Tibial artery (tissue), 4 donors: ENCODE results near the gene RALY.

Experiments
- DNase-seq, 2 donors: peaks; one replicate each; pipeline ENCODE4 v3.0.0-alpha.2; 2019
- H3K27ac ChIP-seq, 2 donors: fragments of 200-600 bp; sonication (generic) in 1 of 2; 1 replicate in 1 of 2; 2 replicates in 1 of 2; pipeline ENCODE4 v1.5.1; 2018 to 2019; ENCODE audit warnings: mild to moderate bottlenecking in 1 of 2
- H3K27me3 ChIP-seq, 2 donors: fragments of 200-600 bp; sonication (generic) in 1 of 2; one replicate each; pipeline versions ENCODE4 v1.5.1 to v1.6.0; 2016 to 2019
- H3K36me3 ChIP-seq, 3 donors: fragments of 200-600 bp; sonication (generic) in 2 of 3; one replicate each; pipeline ENCODE4 v1.5.1; 2016 to 2019; ENCODE audit warnings: mild to moderate bottlenecking in 2 of 3
- H3K4me1 ChIP-seq, 4 donors: fragments of 200-600 bp; sonication (generic) in 2 of 4; 1 replicate in 3 of 4; 2 replicates in 1 of 4; pipeline ENCODE4 v1.5.1; 2016 to 2019
- H3K4me3 ChIP-seq, 2 donors: fragments of 200-600 bp; sonication (generic) in 1 of 2; 1 replicate in 1 of 2; 2 replicates in 1 of 2; pipeline ENCODE4 v1.5.1; 2018 to 2019; ENCODE audit warnings: mild to moderate bottlenecking in 2 of 2
- H3K9me3 ChIP-seq, 3 donors: fragments of 200-600 bp; sonication (generic) in 1 of 3; one replicate each; pipeline ENCODE4 v1.5.1; 2016 to 2019
- intact Hi-C: fragments of 100-400 bp; cut with DNase I; formaldehyde crosslinking; loops from one replicate; pipeline ENCODE4 v1.15.0; 2023; ENCODE audit warnings: low total_unique reads
- TF ChIP-seq, protein P1 (sequence below), 2 experiments: fragments of 200-600 bp in 1 of 2; fragments of 450-650 bp in 1 of 2; IDR thresholded peaks; one replicate each; pipeline ENCODE4 v1.5.1; 2017 to 2019; ENCODE audit warnings: antibody characterized with exemption in 2 of 2, mild to moderate bottlenecking in 1 of 2, moderate library complexity in 1 of 2

Gene RALY

GRCh38 chr20:34120213-34120612, 126.5 kb downstream of the RALY start:
- Histone ChIP-seq H3K27me3 (no peaks in the 10 kb centered on the region), H3K4me1 (no peaks in the 10 kb centered on the region), H3K27ac (no peak overlapping the region), H3K36me3 (no peaks in the 10 kb centered on the region), H3K4me3 (no peak overlapping the region), H3K9me3 (no peaks in the 10 kb centered on the region)
- intact Hi-C loops, result no loop called here
- TF ChIP-seq, protein P1, sequence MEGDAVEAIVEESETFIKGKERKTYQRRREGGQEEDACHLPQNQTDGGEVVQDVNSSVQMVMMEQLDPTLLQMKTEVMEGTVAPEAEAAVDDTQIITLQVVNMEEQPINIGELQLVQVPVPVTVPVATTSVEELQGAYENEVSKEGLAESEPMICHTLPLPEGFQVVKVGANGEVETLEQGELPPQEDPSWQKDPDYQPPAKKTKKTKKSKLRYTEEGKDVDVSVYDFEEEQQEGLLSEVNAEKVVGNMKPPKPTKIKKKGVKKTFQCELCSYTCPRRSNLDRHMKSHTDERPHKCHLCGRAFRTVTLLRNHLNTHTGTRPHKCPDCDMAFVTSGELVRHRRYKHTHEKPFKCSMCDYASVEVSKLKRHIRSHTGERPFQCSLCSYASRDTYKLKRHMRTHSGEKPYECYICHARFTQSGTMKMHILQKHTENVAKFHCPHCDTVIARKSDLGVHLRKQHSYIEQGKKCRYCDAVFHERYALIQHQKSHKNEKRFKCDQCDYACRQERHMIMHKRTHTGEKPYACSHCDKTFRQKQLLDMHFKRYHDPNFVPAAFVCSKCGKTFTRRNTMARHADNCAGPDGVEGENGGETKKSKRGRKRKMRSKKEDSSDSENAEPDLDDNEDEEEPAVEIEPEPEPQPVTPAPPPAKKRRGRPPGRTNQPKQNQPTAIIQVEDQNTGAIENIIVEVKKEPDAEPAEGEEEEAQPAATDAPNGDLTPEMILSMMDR (IDR thresholded peaks at IDR 0.05), result no peak
- DNase-seq, result no peak

GRCh38 chr20:34122274-34122980, 128.7 kb downstream of the RALY start:
- no peak for DNase-seq
- intact Hi-C loops, result no loop called here

GRCh38 chr20:34123309-34123708, 129.6 kb downstream of the RALY start:
- Histone ChIP-seq H3K9me3 (no peaks in the 10 kb centered on the region), H3K27ac (no peak overlapping the region), H3K27me3 (no peaks in the 10 kb centered on the region), H3K4me1 (no peaks in the 10 kb centered on the region), H3K4me3 (no peak overlapping the region), H3K36me3 (no peaks in the 10 kb centered on the region)
- TF ChIP-seq, protein P1 (IDR thresholded peaks at IDR 0.05), result no peak
- intact Hi-C loops, result no loop called here
- no peak for DNase-seq

More at GRCh38 chr20:34122274-34122980, 128.7 kb downstream of the RALY start:
- Histone ChIP-seq H3K9me3 (no peaks in the 10 kb centered on the region), H3K36me3 (no peaks in the 10 kb centered on the region), H3K4me1 (no peaks in the 10 kb centered on the region), H3K27ac (no peak overlapping the region), H3K27me3 (no peaks in the 10 kb centered on the region), H3K4me3 (no peak overlapping the region)
- TF ChIP-seq, protein P1 (IDR thresholded peaks at IDR 0.05), result no peak

- Histone ChIP-seq H3K4me1 (peaks cover 0 to 3% (median 0%) of the 10 kb centered on the region in 4 donors), H3K36me3 (no peaks in the 10 kb centered on the region), H3K27ac (no peak overlapping the region), H3K27me3 (no peaks in the 10 kb centered on the region), H3K9me3 (no peaks in the 10 kb centered on the region), H3K4me3 (no peak overlapping the region)
- no peak for DNase-seq
- TF ChIP-seq, protein P1 (IDR thresholded peaks at IDR 0.05), result no peak
- intact Hi-C loops, result loop anchor here (5.0 kb wide), 1 partner anchor 57 kb away; no protein-coding TSS in a partner anchor
Observed at GRCh38 chr20:34124469-34125249, 130.9 kb downstream of the RALY start.

DNA sequence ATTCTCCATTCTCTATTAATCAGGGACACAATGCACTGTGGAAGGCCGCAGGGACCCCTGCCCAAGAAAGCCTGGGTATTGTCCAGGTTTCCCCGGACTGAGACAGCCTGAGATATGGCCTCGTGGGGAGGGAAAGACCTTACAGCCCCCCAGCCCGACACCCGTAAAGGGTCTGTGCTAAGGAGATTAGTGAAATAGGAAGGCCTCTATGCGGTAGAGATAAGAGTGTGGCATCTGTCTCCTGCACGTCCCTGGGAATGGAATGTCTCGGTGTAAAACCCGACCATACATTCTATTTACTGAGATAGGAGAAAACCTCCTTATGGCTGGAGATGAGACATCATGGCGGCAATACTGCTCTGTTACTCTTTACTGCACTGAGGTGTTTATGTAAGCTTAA, 134.1 kb downstream of the RALY start:
- intact Hi-C loops, result loop anchor here (1.0 to 5.0 kb wide), 3 partner anchors 60 to 263 kb away; no protein-coding TSS in a partner anchor
- Histone ChIP-seq H3K36me3 (no peaks in the 10 kb centered on the region), H3K27ac (no peak overlapping the region), H3K27me3 (no peaks in the 10 kb centered on the region), H3K4me1 (peaks cover 0 to 3% (median 0%) of the 10 kb centered on the region in 4 donors), H3K9me3 (no peaks in the 10 kb centered on the region), H3K4me3 (no peak overlapping the region)
- no peak for DNase-seq
- TF ChIP-seq, protein P1 (IDR thresholded peaks at IDR 0.05), result no peak
